Muscle of leg (tissue), 11 donors: ENCODE data around the gene OR10A5. TPM values are rescaled to one million over a fixed set of nuclear protein-coding genes. Genes with fewer than 3 reads are reported as not detected.
"Not testable (repeated sequence)": the region's sequence is repeated elsewhere in the genome, so short reads cannot be mapped to it uniquely, and the experiment has no call there.

Source experiments
- DNase-seq: peaks from one replicate; pipeline ENCODE4 v3.0.0; 2013
- H3K27ac ChIP-seq: one replicate; pipeline ENCODE4 v1.5.1; 2013; ENCODE audit warnings: mild to moderate bottlenecking, low read length, control low read depth
- H3K27me3 ChIP-seq: one replicate; pipeline ENCODE4 v1.6.1; 2013; ENCODE audit warnings: low read length; ENCODE audit not compliant: control insufficient read depth, insufficient read depth
- H3K36me3 ChIP-seq: one replicate; pipeline ENCODE4 v1.6.1; 2013; ENCODE audit warnings: low read length; ENCODE audit not compliant: control insufficient read depth, insufficient read depth
- H3K4me1 ChIP-seq: one replicate; pipeline ENCODE4 v1.6.1; 2013; ENCODE audit warnings: low read length; ENCODE audit not compliant: control insufficient read depth, insufficient read depth
- H3K4me3 ChIP-seq: one replicate; pipeline ENCODE4 v1.5.1; 2013; ENCODE audit warnings: low read length, control low read depth
- H3K9me3 ChIP-seq: replicated peaks from 2 replicates; pipeline ENCODE4 v1.6.1; 2013; ENCODE audit warnings: low read depth, low read length; ENCODE audit not compliant: control insufficient read depth
- WGBS: methylation state at CpG from one replicate; pipeline ENCODE4 v1.1.5; 2013; ENCODE audit warnings: missing lambda C conversion rate; ENCODE audit not compliant: insufficient coverage; 5-methylcytosine and 5-hydroxymethylcytosine counted together
- polyA plus RNA-seq, 8 donors: library from polyadenylated mRNA; unstranded; fragments of 120-200 nt; gene quantifications; one replicate each; pipeline versions ENCODE4 v1.2.1 to v1.2.3, GENCODE V29; 2013; ENCODE audit warnings: inconsistent platforms in 1 of 8, low replicate concordance in 1 of 8; ENCODE audit not compliant: insufficient read length in 8 of 8, insufficient read depth in 1 of 8
- total RNA-seq: library from RNA; stranded (reverse); fragments of 120-200 nt; gene quantifications from one replicate; pipeline ENCODE4 v1.2.4, GENCODE V29; 2013

Gene OR10A5
- total and polyA plus RNA-seq, 9 donors, result not detected

- Histone ChIP-seq H3K27me3 (no peaks in the 10 kb centered on the region), H3K4me3 (no peak overlapping the region), H3K9me3 (no peaks in the 10 kb centered on the region), H3K4me1 (no peaks in the 10 kb centered on the region), H3K36me3 (no peaks in the 10 kb centered on the region), H3K27ac (no peak overlapping the region)
- no peak for DNase-seq
- 63% methylated on average over 2 of the region's 6 CpGs for WGBS
Observed at GRCh38 chr11:6833356-6833755, 12.1 kb upstream of the OR10A5 start.

DNA sequence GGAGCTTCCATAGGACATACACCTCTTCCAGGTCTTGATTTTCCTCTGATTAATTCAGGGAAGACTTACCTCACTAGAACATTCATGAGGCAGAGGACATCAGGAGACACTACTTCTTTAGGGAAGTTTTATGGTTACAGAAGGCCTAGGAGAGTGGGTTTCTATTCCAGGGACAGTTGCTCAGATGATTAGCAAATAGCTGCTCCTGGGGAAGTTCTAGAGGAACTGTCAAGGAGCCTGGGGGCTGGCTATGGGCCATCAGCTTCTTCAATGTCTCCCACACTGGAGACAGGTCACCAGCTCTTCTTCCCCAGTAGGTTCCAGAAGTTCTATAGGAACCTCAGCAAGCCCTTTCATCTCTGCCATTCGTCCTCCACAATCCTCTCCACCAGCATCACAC is 11.5 kb upstream of the OR10A5 start:
- Histone ChIP-seq H3K27me3 (no peaks in the 10 kb centered on the region), H3K36me3 (no peaks in the 10 kb centered on the region), H3K4me3 (no peak overlapping the region), H3K4me1 (no peaks in the 10 kb centered on the region), H3K9me3 (no peaks in the 10 kb centered on the region), H3K27ac (no peak overlapping the region)
- WGBS, result no CpG with 5 or more reads among the region's 1 CpG
- DNase-seq, result no peak

- H3K27ac ChIP-seq, result no peak overlapping the region
- H3K4me3 ChIP-seq, result no peak overlapping the region
- no peak for DNase-seq
Observed at GRCh38 chr11:6841694-6842093, 3.8 kb upstream of the OR10A5 start.

GRCh38 chr11:6843670-6844069 is 1.8 kb upstream of the OR10A5 start:
- Histone ChIP-seq H3K4me1 (no peaks in the 10 kb centered on the region), H3K9me3 (no peaks in the 10 kb centered on the region), H3K27me3 (no peaks in the 10 kb centered on the region), H3K4me3 (no peak overlapping the region), H3K36me3 (no peaks in the 10 kb centered on the region), H3K27ac (no peak overlapping the region)
- no peak for DNase-seq
- WGBS, result 41% methylated on average over 2 of the region's 2 CpGs

More at GRCh38 chr11:6841694-6842093, 3.8 kb upstream of the OR10A5 start:
- H3K27me3 ChIP-seq, result no peaks in the 10 kb centered on the region
- no peaks in the 10 kb centered on the region for H3K4me1 ChIP-seq
- H3K36me3 ChIP-seq, result no peaks in the 10 kb centered on the region
- no peaks in the 10 kb centered on the region for H3K9me3 ChIP-seq

DNA sequence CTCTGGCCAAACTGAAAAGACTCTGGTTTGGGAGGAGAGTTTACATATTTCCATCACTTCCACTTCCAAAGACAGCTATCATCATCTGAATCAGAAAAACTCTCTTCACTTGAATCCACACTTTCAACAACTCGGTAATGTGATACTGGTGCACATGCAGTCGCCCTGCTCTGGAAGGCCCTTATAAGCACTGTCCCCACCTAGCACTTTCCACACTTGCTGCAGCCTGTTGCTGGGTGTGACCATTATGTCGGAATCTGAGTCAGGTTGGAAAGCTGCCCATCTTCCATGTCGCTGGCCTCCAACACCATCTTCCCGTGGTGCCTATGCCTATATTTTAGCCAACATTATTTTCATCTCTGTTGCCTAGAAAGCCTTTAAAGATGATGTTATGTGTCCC is 1.1 kb upstream of the OR10A5 start:
- H3K27me3 ChIP-seq, result no peaks in the 10 kb centered on the region
- H3K4me1 ChIP-seq, result no peaks in the 10 kb centered on the region
- no peak for DNase-seq
- 92% methylated on average over 3 of the region's 5 CpGs for WGBS
- H3K27ac ChIP-seq, result no peak overlapping the region
- H3K36me3 ChIP-seq, result no peaks in the 10 kb centered on the region
- H3K4me3 ChIP-seq, result no peak overlapping the region
- H3K9me3 ChIP-seq, result no peaks in the 10 kb centered on the region

DNA sequence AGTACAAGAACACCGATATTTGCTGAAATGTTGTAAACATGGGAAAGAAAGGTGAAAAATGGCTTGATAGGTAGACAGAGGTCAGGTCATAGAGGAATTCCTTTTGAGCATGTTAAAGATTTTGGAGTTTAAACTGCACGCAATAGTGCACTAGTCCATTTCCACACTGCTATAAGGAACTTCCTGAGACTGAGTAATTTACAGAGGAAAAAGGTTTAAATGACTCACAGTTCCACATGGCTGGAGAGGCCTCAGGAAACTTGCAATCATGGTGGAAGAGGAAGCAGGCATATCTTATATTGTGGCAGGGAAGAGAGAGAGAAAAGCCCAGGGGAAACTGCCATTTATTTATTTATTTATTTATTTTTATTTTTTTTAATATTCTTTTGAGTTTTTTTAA is 5.0 kb downstream of the OR10A5 start:
- Histone ChIP-seq H3K4me3 (no peak overlapping the region), H3K9me3 (no peaks in the 10 kb centered on the region), H3K36me3 (no peaks in the 10 kb centered on the region), H3K27ac (no peak overlapping the region), H3K27me3 (no peaks in the 10 kb centered on the region), H3K4me1 (no peaks in the 10 kb centered on the region)
- no peak for DNase-seq
- WGBS, result 83% methylated on average over 1 of the region's 2 CpGs

GRCh38 chr11:6854801-6855200 is 9.3 kb downstream of the OR10A5 start:
- H3K27ac ChIP-seq, H3K36me3 ChIP-seq, DNase-seq, H3K4me3 ChIP-seq, H3K4me1 ChIP-seq, H3K27me3 ChIP-seq, H3K9me3 ChIP-seq: not testable (repeated sequence)
- WGBS, result 100% methylated on average over 4 of the region's 6 CpGs

DNA sequence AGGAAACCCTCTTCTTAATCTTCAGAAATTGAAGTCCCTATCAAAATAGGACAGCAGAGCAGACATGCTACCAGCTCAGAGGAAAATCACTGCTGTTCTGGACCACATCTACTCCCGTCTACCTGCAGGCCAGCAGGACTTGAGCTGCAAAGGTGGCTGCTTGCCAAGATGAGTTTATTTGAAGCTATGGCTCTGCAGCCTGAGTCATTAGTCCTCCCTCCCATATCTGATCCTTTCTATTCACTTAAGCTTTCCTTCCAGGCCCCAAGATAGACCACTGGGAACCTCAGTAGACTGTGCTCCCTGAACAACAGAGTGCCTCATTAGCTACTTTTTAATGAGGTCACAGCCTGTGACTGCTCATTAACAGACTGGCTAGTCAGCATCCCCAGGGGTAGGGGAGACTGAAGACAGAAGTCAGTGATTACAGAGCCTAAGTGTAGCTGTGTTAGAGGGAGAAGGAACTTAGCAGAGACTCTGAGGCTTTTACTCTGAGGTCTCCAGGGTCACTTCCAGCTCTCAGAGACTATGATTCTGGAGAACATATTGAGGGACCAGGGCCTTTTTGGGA is 10.6 kb downstream of the OR10A5 start:
- Histone ChIP-seq H3K36me3 (no peaks in the 10 kb centered on the region), H3K27ac (no peak overlapping the region), H3K4me3 (no peak overlapping the region), H3K27me3 (no peaks in the 10 kb centered on the region), H3K4me1 (no peaks in the 10 kb centered on the region), H3K9me3 (no peaks in the 10 kb centered on the region)
- DNase-seq, result no peak
- no CpG with 5 or more reads among the region's 1 CpG for WGBS

DNA sequence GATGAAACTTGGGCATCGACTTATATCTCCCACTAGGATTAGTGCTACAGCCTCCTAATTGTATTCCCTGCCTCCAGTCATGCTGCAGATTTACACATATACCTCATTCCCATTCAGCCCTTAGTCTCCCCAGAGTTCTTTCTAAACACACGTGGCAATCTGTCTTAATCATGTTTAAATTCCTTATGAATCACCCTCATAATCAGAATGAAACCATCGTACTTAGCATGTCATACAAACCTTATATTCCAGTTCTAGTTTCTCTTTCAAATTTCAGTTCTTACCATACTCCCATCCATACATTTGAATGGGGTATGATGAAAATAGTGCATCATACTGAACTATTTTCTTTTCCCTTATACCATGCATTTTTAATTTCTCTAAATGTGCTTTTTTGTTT is 11.4 kb downstream of the OR10A5 start:
- Histone ChIP-seq H3K27ac (no peak overlapping the region), H3K4me3 (no peak overlapping the region), H3K9me3 (no peaks in the 10 kb centered on the region), H3K4me1 (no peaks in the 10 kb centered on the region), H3K27me3 (no peaks in the 10 kb centered on the region), H3K36me3 (no peaks in the 10 kb centered on the region)
- no peak for DNase-seq
- 44% methylated on average over 2 of the region's 3 CpGs for whole genome bisulfite sequencing

GRCh38 chr11:6862961-6863360 is 17.5 kb downstream of the OR10A5 start, which contains the start of gene OR10A2:
OR10A2 (plus strand) TSS chr11:6863057; CDS start chr11:6869755, 6,698 bp downstream.
- Histone ChIP-seq H3K27ac (no peak within 1 kb of the TSS), H3K9me3 (no peaks in the 10 kb centered on the region), H3K27me3 (no peaks in the 10 kb centered on the region), H3K4me3 (no peak within 1 kb of the TSS), H3K4me1 (no peaks in the 10 kb centered on the region), H3K36me3 (no peaks in the 10 kb centered on the region)
- peak; percentile 22 for DNase-seq
- WGBS, result no CpG with 5 or more reads among the region's 1 CpG

DNA sequence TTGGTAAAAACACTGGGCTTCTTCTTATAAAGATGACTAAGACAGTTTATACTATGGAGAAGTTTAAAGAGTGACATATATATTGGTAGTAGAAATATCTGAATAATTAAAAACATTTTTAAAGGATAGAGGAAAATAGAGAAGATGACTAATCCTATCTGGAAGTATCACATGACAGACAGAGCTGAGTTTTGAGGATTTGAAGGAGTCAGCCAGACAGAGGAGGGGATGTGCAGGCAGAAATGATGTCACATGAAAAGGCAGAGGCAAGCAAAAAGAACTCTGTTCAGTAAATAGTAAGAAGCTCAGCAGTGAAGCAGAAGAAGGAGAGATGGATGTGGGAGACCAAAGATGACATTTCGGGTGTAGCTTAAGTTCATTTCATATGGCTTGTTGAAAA is 19.0 kb downstream of the OR10A5 start:
- Histone ChIP-seq H3K4me3 (no peak overlapping the region), H3K27me3 (no peaks in the 10 kb centered on the region), H3K9me3 (no peaks in the 10 kb centered on the region), H3K36me3 (no peaks in the 10 kb centered on the region), H3K4me1 (no peaks in the 10 kb centered on the region), H3K27ac (no peak overlapping the region)
- WGBS, result no CpG with 5 or more reads among the region's 1 CpG
- DNase-seq, result no peak
